Progenitor cell of endocrine pancreas (in vitro differentiated cells): Measurements from ENCODE around the gene IRF1. TPM values are rescaled to one million over a fixed set of nuclear protein-coding genes. Genes with fewer than 3 reads are reported as not detected.

Source experiments
- DNase-seq: peaks from one replicate; pipeline ENCODE4 v3.0.0; 2021; ENCODE audit warnings: low spot score; ENCODE audit not compliant: unreplicated experiment
- H3K27ac Mint-ChIP-seq: 2 replicates; pipeline ENCODE4 v1.8.0; 2021; ENCODE audit warnings: mild to moderate bottlenecking, moderate library complexity, mixed read lengths
- H3K27me3 Mint-ChIP-seq: 2 replicates; pipeline ENCODE4 v1.8.0; 2021; ENCODE audit warnings: mixed read lengths
- H3K36me3 Mint-ChIP-seq: 2 replicates; pipeline ENCODE4 v1.8.0; 2022; ENCODE audit warnings: mixed read lengths; ENCODE audit not compliant: insufficient read depth
- H3K4me1 Mint-ChIP-seq: 2 replicates; pipeline ENCODE4 v1.8.0; 2021; ENCODE audit warnings: low read depth, mixed read lengths
- H3K4me3 Mint-ChIP-seq: 2 replicates; pipeline ENCODE4 v1.8.0; 2021; ENCODE audit warnings: low read depth, mild to moderate bottlenecking, moderate library complexity, mixed read lengths
- H3K9me3 Mint-ChIP-seq: 2 replicates; pipeline ENCODE4 v1.8.0; 2021; ENCODE audit warnings: low read depth, mixed read lengths
- CTCF ChIP-seq: fragments of 200-600 bp; sonication (generic); IDR thresholded peaks from one replicate; pipeline ENCODE4 v1.5.0; 2021; ENCODE audit warnings: antibody characterized with exemption, mild to moderate bottlenecking; ENCODE audit not compliant: unreplicated experiment
- total RNA-seq: library from RNA; stranded (reverse); gene quantifications from 2 replicates; pipeline ENCODE4 v1.2.1, GENCODE V29; 2021

IRF1 gene
- total RNA-seq, 1 donor from 2014 or later, result 2.3 TPM

DNA sequence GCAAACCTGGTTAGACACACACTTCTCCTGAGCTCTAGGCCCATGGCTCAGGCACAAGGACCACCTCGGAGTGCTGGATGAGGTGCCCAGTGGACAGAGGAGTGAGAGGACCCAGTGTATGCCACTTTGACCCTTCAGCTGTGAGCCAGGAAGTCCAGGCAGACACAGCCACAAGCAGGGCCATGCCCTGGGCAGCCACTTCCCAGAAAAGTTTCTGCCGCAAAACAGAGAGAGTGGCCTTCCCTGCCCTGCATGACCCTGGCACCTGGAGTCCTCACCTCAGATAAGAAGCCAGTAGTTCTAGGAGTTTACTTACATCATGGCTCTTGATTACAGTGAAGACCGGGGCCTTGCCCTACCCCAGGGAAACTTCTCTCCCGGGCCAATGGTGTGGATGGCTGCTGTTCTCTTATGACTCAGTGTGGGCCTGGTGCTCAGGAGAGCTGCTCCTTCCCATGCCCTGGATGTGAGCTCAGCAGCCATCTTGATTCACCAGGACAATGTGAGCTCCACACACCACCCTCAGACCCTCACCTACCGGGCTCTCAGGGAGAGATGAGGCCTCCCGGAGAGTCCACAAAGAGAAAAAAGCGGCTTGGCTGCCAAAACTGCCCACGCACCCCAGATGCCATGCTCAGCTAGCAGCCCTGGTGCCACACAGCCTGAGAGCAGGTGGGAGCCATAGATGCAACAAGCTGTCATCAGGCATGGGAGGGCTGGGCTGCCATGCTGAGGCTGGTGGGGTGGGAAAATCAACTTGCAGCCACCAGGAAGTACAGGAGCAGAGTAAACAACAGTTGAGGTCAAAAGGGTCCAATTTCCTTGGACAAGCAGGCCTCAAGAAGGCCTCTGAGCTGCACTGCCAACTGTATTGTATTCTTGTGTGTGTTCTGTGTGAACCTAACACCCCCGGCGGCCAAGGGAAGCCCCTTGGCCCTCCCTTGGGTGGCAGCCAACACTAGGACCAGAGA, 11.7 kb upstream of the IRF1 start:
- Mint-ChIP-seq H3K27ac (peak overlapping the region; percentile 33), H3K27me3 (no peaks in the 10 kb centered on the region), H3K9me3 (no peaks in the 10 kb centered on the region), H3K36me3 (no peaks in the 10 kb centered on the region), H3K4me1 (peaks cover 2% of the 10 kb centered on the region), H3K4me3 (no peak overlapping the region)
- no peak for TF ChIP-seq CTCF
- no peak for DNase-seq

GRCh38 chr5:132501629-132501956, 11.0 kb upstream of the IRF1 start:
- Mint-ChIP-seq H3K36me3 (no peaks in the 10 kb centered on the region), H3K27me3 (no peaks in the 10 kb centered on the region), H3K4me1 (peaks cover 3% of the 10 kb centered on the region), H3K27ac (no peak overlapping the region), H3K4me3 (no peak overlapping the region), H3K9me3 (no peaks in the 10 kb centered on the region)
- DNase-seq, result no peak
- TF ChIP-seq CTCF, result no peak

DNA sequence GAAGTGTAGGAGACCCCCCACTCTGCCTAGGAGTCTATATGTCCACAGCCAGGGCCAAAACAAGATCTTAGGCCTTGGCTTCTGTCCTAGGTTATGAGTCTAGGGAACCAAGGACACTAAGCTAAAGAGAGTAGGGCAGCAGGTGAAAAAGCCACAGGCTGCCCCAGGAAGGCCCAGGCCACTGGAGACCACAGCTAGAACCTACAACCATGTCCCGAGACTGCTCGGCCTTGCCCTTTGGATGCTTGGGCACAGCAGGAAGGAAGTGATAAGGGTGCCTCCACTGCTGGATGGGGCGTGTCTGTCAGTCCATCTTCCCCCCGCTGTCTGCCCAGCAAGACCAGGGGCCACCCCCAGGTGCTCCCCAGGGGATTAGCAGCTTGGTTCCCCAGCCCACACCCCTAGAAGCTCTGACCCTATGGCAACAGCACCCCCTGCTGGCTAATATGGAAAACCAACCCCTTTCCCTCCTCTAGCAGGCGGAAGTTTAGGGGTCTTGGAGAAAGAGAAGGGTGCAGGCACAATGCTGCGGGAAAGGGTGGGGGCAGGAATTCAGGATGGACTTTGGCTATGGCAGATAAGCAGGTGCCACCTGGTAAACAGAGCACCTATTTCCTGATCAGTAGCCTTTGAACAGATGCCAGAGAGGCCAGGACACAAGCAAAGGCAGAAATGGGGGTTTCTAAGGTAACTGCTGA, 10.5 kb upstream of the IRF1 start:
- Mint-ChIP-seq H3K27ac (no peak overlapping the region), H3K36me3 (no peaks in the 10 kb centered on the region)
- peak; percentile 47 for DNase-seq

GRCh38 chr5:132500244-132500930, 9.8 kb upstream of the IRF1 start:
- no peaks in the 10 kb centered on the region for H3K36me3 Mint-ChIP-seq
- H3K9me3 Mint-ChIP-seq, result no peaks in the 10 kb centered on the region
- no peaks in the 10 kb centered on the region for H3K27me3 Mint-ChIP-seq
- no peak for DNase-seq
- no peak overlapping the region for H3K27ac Mint-ChIP-seq
- no peak overlapping the region for H3K4me3 Mint-ChIP-seq
- no peak for TF ChIP-seq CTCF
- H3K4me1 Mint-ChIP-seq, result peaks cover 3% of the 10 kb centered on the region

More for the DNA sequence above, 10.5 kb upstream of the IRF1 start:
- TF ChIP-seq CTCF, result peak; percentile 83
- Mint-ChIP-seq H3K27me3 (no peaks in the 10 kb centered on the region), H3K4me1 (peaks cover 3% of the 10 kb centered on the region), H3K4me3 (no peak overlapping the region), H3K9me3 (no peaks in the 10 kb centered on the region)
